Keratinocyte (primary cell): ENCODE results near the gene MZB1. TPM values are rescaled to one million over a fixed set of nuclear protein-coding genes. Genes with fewer than 3 reads are reported as not detected.

Experiments
- DNase-seq: peaks from one replicate; pipeline ENCODE4 v3.0.0-alpha.2; 2011; ENCODE audit warnings: low read depth, missing footprints, low spot score
- FAIRE-seq: peaks from 2 replicates; lab custom pipeline; 2011; peaks lifted over from hg19 to GRCh38; lab: Jason Lieb, UNC
- H2AFZ ChIP-seq: 2 replicates; pipeline ENCODE4 v1.6.0; 2012; ENCODE audit warnings: low read length, control low read depth, inconsistent platforms; ENCODE audit not compliant: control insufficient read depth
- H3K27ac ChIP-seq: 2 replicates; pipeline ENCODE4 v1.5.1; 2011; ENCODE audit warnings: low read length; ENCODE audit not compliant: control insufficient read depth, insufficient read depth
- H3K27me3 ChIP-seq: 3 replicates; pipeline ENCODE4 v1.6.0; 2011; ENCODE audit warnings: low read length; ENCODE audit not compliant: control insufficient read depth, insufficient read depth; ENCODE audit errors: extremely low read depth
- H3K36me3 ChIP-seq, 2 experiments: 2 replicates in 1 of 2; 3 replicates in 1 of 2; pipeline ENCODE4 v1.5.1; 2011; ENCODE audit warnings: low read length in 2 of 2, mild to moderate bottlenecking in 1 of 2; ENCODE audit not compliant: control insufficient read depth in 2 of 2, insufficient read depth in 2 of 2; ENCODE audit errors: extremely low read depth in 1 of 2
- H3K4me1 ChIP-seq: 3 replicates; pipeline ENCODE4 v1.5.1; 2011; ENCODE audit warnings: low read length; ENCODE audit not compliant: control insufficient read depth, insufficient read depth; ENCODE audit errors: extremely low read depth
- H3K4me2 ChIP-seq: 3 replicates; pipeline ENCODE4 v1.6.0; 2011; ENCODE audit warnings: low read depth, low read length; ENCODE audit not compliant: control insufficient read depth, insufficient read depth; ENCODE audit errors: extremely low read depth
- H3K4me3 ChIP-seq, 3 experiments: fragments of 200-600 bp in 1 of 3; sonication (generic) in 1 of 3; 2 replicates in 2 of 3; 3 replicates in 1 of 3; pipeline ENCODE4 v1.5.1; 2011 to 2016; ENCODE audit warnings: low read length in 3 of 3, mild to moderate bottlenecking in 3 of 3, control low read depth in 2 of 3, inconsistent platforms in 1 of 3, low read depth in 1 of 3, mixed read lengths in 1 of 3, mixed run types in 1 of 3, moderate library complexity in 1 of 3; ENCODE audit not compliant: control insufficient read depth in 2 of 3, insufficient read depth in 2 of 3; ENCODE audit errors: extremely low read depth in 1 of 3
- H3K79me2 ChIP-seq: 2 replicates; pipeline ENCODE4 v1.6.0; 2012; ENCODE audit warnings: low read length; ENCODE audit not compliant: control insufficient read depth, insufficient read depth
- H3K9ac ChIP-seq: 3 replicates; pipeline ENCODE4 v1.6.0; 2011; ENCODE audit warnings: low read length; ENCODE audit not compliant: control insufficient read depth, insufficient read depth; ENCODE audit errors: extremely low read depth
- H3K9me1 ChIP-seq: 3 replicates; pipeline ENCODE4 v1.6.0; 2011; ENCODE audit warnings: low read length; ENCODE audit not compliant: control insufficient read depth, insufficient read depth; ENCODE audit errors: extremely low read depth
- H3K9me3 ChIP-seq: 2 replicates; pipeline ENCODE4 v1.5.1; 2012; ENCODE audit warnings: low read depth, low read length; ENCODE audit not compliant: control insufficient read depth
- H4K20me1 ChIP-seq: 3 replicates; pipeline ENCODE4 v1.6.0; 2011; ENCODE audit warnings: low read length; ENCODE audit not compliant: control insufficient read depth, insufficient read depth; ENCODE audit errors: extremely low read depth
- CTCF ChIP-seq, 3 experiments: IDR thresholded peaks in 1 of 3; conservative IDR thresholded peaks in 1 of 3; optimal IDR thresholded peaks in 1 of 3; 2 replicates in 2 of 3; 3 replicates in 1 of 3; pipeline versions ENCODE3 to v1.5.1; 2011; ENCODE audit warnings: low read length in 3 of 3, mild to moderate bottlenecking in 3 of 3, moderate library complexity in 2 of 3, control low read depth in 1 of 3, inconsistent platforms in 1 of 3; ENCODE audit not compliant: insufficient read depth in 2 of 3; ENCODE audit errors: extremely low read depth in 1 of 3
- EZH2 ChIP-seq: IDR thresholded peaks from one replicate; pipeline ENCODE4 v1.6.1; 2012; ENCODE audit warnings: inconsistent platforms, mild to moderate bottlenecking, low read length, moderate library complexity
- dilution Hi-C: fragments of 300-500 bp; cut with MboI; formaldehyde crosslinking; loops from one replicate; pipeline ENCODE4 v1.7.0; 2020; ENCODE audit warnings: low sequenced_read_pairs; ENCODE audit not compliant: extremely low pct_ligation_motif_present
- polyA plus RNA-seq, 5 experiments: library from polyadenylated mRNA; depleted of rRNA in 3 of 5; stranded (reverse) in 3 of 5; stranded (forward) in 1 of 5; unstranded in 1 of 5; fragments of >200 nt; gene quantifications; 1 replicate in 1 of 5; 2 replicates in 3 of 5; 3 replicates in 1 of 5; pipeline versions ENCODE4 v1.2.1 to v1.2.3, GENCODE V29; 2011 to 2012; ENCODE audit warnings: missing spikeins in 2 of 5, low read depth in 1 of 5, low replicate concordance in 1 of 5

The MZB1 gene
- polyA plus RNA-seq, 1 donor (not counting 4 experiments of a cell fraction or from before 2014, with no cell fraction given) = not detected

GRCh38 chr5:139418793-139419192, 29.1 kb upstream of the MZB1 start:
- TF ChIP-seq EZH2 (no peak), CTCF (optimal IDR thresholded peaks at IDR 0.05 in 1 of 3, IDR thresholded peaks at IDR 0.05 in 1 of 3, conservative IDR thresholded peaks at IDR 0.05 in 1 of 3; ENCODE audit: extremely low read depth in 1 of 3, insufficient read depth in 2 of 3, low read length in 3 of 3) (no peak)
- no peak overlapping the region for H3K27ac ChIP-seq
- H3K9ac ChIP-seq = no peak overlapping the region
- H3K79me2 ChIP-seq = no peaks in the 10 kb centered on the region
- H3K9me3 ChIP-seq = no peaks in the 10 kb centered on the region
- DNase-seq (no peak), FAIRE-seq (no peak)
- H3K4me1 ChIP-seq = peaks cover 31% of the 10 kb centered on the region
- no peaks in the 10 kb centered on the region for H4K20me1 ChIP-seq
- H3K36me3 ChIP-seq = peaks cover 0 to 2% of the 10 kb centered on the region in 2 experiments
- no peaks in the 10 kb centered on the region for H3K27me3 ChIP-seq
- H3K9me1 ChIP-seq = no peaks in the 10 kb centered on the region
- H3K4me2 ChIP-seq = no peak overlapping the region
- H2AFZ ChIP-seq = no peak overlapping the region
- dilution Hi-C loops = no loop called here
- no peak overlapping the region for H3K4me3 ChIP-seq

DNA sequence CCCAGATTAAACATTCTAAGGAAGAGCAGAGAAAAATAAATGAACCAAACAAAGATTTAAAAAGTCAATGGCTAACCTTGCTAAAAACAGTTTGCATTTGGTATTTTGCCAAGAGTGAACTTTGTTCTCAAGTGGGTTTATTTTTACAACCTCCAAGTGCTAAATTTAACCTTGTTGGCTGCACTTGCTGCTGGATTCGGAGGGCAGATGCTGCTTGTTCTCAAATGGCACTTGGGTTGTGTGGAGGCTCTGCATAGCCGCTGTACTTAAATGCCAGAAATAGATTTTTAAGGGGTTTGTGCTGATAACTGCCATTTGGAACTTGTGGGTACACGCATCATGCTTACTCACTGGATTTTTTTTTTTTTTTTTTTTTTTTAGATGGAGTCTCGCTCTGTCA, 27.5 kb upstream of the MZB1 start:
- H3K27ac ChIP-seq = no peak overlapping the region
- DNase-seq = no peak

More for the DNA sequence above, 27.5 kb upstream of the MZB1 start:
- Histone ChIP-seq H3K4me3 (no peak overlapping the region), H3K9ac (no peak overlapping the region), H3K79me2 (no peaks in the 10 kb centered on the region), H2AFZ (no peak overlapping the region), H3K27me3 (no peaks in the 10 kb centered on the region), H3K9me3 (no peaks in the 10 kb centered on the region), H4K20me1 (no peaks in the 10 kb centered on the region), H3K4me1 (peaks cover 34% of the 10 kb centered on the region), H3K9me1 (no peaks in the 10 kb centered on the region), H3K36me3 (peaks cover 0 to 2% of the 10 kb centered on the region in 2 experiments), H3K4me2 (no peak overlapping the region)
- TF ChIP-seq CTCF (optimal IDR thresholded peaks at IDR 0.05 in 1 of 3, IDR thresholded peaks at IDR 0.05 in 1 of 3, conservative IDR thresholded peaks at IDR 0.05 in 1 of 3; ENCODE audit: extremely low read depth in 1 of 3, insufficient read depth in 2 of 3, low read length in 3 of 3) (no peak), EZH2 (no peak)
- FAIRE-seq = no peak
- dilution Hi-C loops = no loop called here
